SK-N-SH treated with all-trans-retinoic acid at 6 μM for 48 hours (cell line): Measurements from ENCODE around the gene HIPK3.
"Not testable (repeated sequence)": the region's sequence is repeated elsewhere in the genome, so short reads cannot be mapped to it uniquely, and the experiment has no call there.

Experiments
- ATAC-seq: fragments of 200-7000 bp; cut with Tn5 transposase; 3 replicates; pipeline ENCODE4 v1.9.1; 2020; ENCODE audit warnings: mild to moderate bottlenecking, moderate library complexity
- ARNTL ChIP-seq: fragments of 450-650 bp; formaldehyde crosslinking; IDR thresholded peaks from 2 replicates; pipeline ENCODE4 v1.5.0; 2020; ENCODE audit warnings: low read depth, mild to moderate bottlenecking, moderate library complexity, borderline replicate concordance
- BACH2 ChIP-seq: fragments of 250-450 bp; sonication (Bioruptor Pico); IDR thresholded peaks from 2 replicates; pipeline ENCODE4 v1.9.0; 2021; ENCODE audit warnings: mild to moderate bottlenecking, borderline replicate concordance
- CSDC2 ChIP-seq: fragments of 250-450 bp; sonication (Bioruptor Pico); IDR thresholded peaks from 2 replicates; pipeline ENCODE4 v1.5.0; 2020; ENCODE audit warnings: mild to moderate bottlenecking, moderate library complexity
- ESRRG ChIP-seq: fragments of 250-450 bp; sonication (Bioruptor Pico); IDR thresholded peaks from 2 replicates; pipeline ENCODE4 v1.6.1; 2021; ENCODE audit warnings: mild to moderate bottlenecking
- GLIS3 ChIP-seq: fragments of 250-450 bp; sonication (Bioruptor Pico); IDR thresholded peaks from 2 replicates; pipeline ENCODE4 v1.5.0; 2020; ENCODE audit warnings: mild to moderate bottlenecking, moderate library complexity
- ISL1 ChIP-seq: fragments of 250-450 bp; sonication (Bioruptor Pico); IDR thresholded peaks from 2 replicates; pipeline ENCODE4 v2.1.2; 2022; ENCODE audit warnings: mild to moderate bottlenecking, moderate library complexity
- OSR1 ChIP-seq: fragments of 250-450 bp; sonication (Bioruptor Pico); IDR thresholded peaks from 2 replicates; pipeline ENCODE4 v1.8.0; 2022; ENCODE audit warnings: moderate library complexity, mild to moderate bottlenecking, inconsistent platforms
- PPARA ChIP-seq: fragments of 250-450 bp; sonication (Bioruptor Pico); IDR thresholded peaks from 2 replicates; pipeline ENCODE4 v1.5.0; 2020; ENCODE audit warnings: mild to moderate bottlenecking, borderline replicate concordance
- RARB ChIP-seq: fragments of 250-450 bp; sonication (Bioruptor Pico); IDR thresholded peaks from 2 replicates; pipeline ENCODE4 v1.8.0; 2021; ENCODE audit warnings: mild to moderate bottlenecking, moderate library complexity
- SNAI2 ChIP-seq: fragments of 250-450 bp; sonication (Bioruptor Pico); IDR thresholded peaks from 2 replicates; pipeline ENCODE4 v1.5.0; 2020; ENCODE audit warnings: mild to moderate bottlenecking, moderate library complexity
- TCF4 ChIP-seq: fragments of 250-450 bp; sonication (Bioruptor Pico); IDR thresholded peaks from 2 replicates; pipeline ENCODE4 v1.8.0; 2021; ENCODE audit warnings: mild to moderate bottlenecking, moderate library complexity, borderline replicate concordance
- TOX ChIP-seq: fragments of 250-450 bp; sonication (Bioruptor Pico); IDR thresholded peaks from 2 replicates; pipeline ENCODE4 v1.8.0; 2021; ENCODE audit warnings: mild to moderate bottlenecking, moderate library complexity, borderline replicate concordance
- ZC3H10 ChIP-seq: fragments of 250-450 bp; sonication (Bioruptor Pico); IDR thresholded peaks from 2 replicates; pipeline ENCODE4 v1.5.1; 2021; ENCODE audit warnings: mild to moderate bottlenecking, moderate library complexity
- ZFP3 ChIP-seq: fragments of 250-450 bp; sonication (Bioruptor Pico); IDR thresholded peaks from 2 replicates; pipeline ENCODE4 v1.5.0; 2020; ENCODE audit warnings: mild to moderate bottlenecking, moderate library complexity
- ZNF565 ChIP-seq: fragments of 450-650 bp; formaldehyde crosslinking; conservative IDR thresholded peaks from 2 replicates; pipeline ENCODE4 v1.5.0; 2020; ENCODE audit warnings: low read depth, mild to moderate bottlenecking, moderate library complexity
- ZNF70 ChIP-seq: fragments of 450-650 bp; formaldehyde crosslinking; IDR thresholded peaks from 2 replicates; pipeline ENCODE4 v1.5.0; 2020; ENCODE audit warnings: mild to moderate bottlenecking, moderate library complexity
- TF ChIP-seq, protein P1 (sequence below): fragments of 250-450 bp; sonication (Bioruptor Pico); IDR thresholded peaks from 2 replicates; pipeline ENCODE4 v1.8.0; 2021; ENCODE audit warnings: low read depth, mild to moderate bottlenecking, moderate library complexity, borderline replicate concordance
- TF ChIP-seq, protein P2 (sequence below): fragments of 250-450 bp; sonication (Bioruptor Pico); IDR thresholded peaks from 2 replicates; pipeline ENCODE4 v1.5.0; 2020; ENCODE audit warnings: mild to moderate bottlenecking, moderate library complexity
- TF ChIP-seq, protein P3 (sequence below): fragments of 250-450 bp; sonication (Bioruptor Pico); IDR thresholded peaks from 2 replicates; pipeline ENCODE4 v1.5.1; 2020; ENCODE audit warnings: low read depth, mild to moderate bottlenecking, moderate library complexity
- TF ChIP-seq, protein P4 (sequence below): fragments of 250-450 bp; sonication (Bioruptor Pico); IDR thresholded peaks from 2 replicates; pipeline ENCODE4 v1.8.0; 2020; ENCODE audit warnings: mild to moderate bottlenecking, moderate library complexity, borderline replicate concordance
- TF ChIP-seq, protein P5 (sequence below): fragments of 250-450 bp; sonication (Bioruptor Pico); IDR thresholded peaks from 2 replicates; pipeline ENCODE4 v1.5.1; 2021; ENCODE audit warnings: mild to moderate bottlenecking, moderate library complexity

HIPK3 gene

DNA sequence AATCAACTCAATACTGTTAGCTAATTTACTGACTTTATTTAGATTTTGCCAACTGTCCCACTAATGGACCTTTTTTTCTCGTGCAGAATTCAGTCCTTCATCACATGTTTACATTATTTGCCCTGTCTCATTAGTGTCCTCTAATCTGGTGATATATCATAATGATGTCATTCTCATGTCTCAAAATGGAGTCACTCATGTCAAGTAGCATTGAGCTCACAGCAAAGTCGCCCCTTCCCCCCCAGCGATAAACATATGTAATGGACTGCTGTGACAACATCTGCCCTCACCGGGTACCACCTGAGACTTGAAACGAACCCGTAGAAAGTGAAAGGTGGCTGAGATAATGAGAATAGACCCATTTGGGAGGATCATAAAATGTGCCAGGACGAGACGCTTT lies 37.6 kb downstream of the HIPK3 start:
- TF ChIP-seq ZC3H10 (CRISPR knock-in tag) (no peak), GLIS3 (no peak), TOX (CRISPR knock-in tag) (no peak), ARNTL (CRISPR knock-in tag) (no peak), PPARA (CRISPR knock-in tag) (no peak), TCF4 (CRISPR knock-in tag) (no peak)
- TF ChIP-seq, protein P1, sequence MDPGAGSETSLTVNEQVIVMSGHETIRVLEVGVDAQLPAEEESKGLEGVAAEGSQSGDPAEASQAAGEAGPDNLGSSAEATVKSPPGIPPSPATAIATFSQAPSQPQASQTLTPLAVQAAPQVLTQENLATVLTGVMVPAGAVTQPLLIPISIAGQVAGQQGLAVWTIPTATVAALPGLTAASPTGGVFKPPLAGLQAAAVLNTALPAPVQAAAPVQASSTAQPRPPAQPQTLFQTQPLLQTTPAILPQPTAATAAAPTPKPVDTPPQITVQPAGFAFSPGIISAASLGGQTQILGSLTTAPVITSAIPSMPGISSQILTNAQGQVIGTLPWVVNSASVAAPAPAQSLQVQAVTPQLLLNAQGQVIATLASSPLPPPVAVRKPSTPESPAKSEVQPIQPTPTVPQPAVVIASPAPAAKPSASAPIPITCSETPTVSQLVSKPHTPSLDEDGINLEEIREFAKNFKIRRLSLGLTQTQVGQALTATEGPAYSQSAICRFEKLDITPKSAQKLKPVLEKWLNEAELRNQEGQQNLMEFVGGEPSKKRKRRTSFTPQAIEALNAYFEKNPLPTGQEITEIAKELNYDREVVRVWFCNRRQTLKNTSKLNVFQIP: no peak
- TF ChIP-seq, protein P2, sequence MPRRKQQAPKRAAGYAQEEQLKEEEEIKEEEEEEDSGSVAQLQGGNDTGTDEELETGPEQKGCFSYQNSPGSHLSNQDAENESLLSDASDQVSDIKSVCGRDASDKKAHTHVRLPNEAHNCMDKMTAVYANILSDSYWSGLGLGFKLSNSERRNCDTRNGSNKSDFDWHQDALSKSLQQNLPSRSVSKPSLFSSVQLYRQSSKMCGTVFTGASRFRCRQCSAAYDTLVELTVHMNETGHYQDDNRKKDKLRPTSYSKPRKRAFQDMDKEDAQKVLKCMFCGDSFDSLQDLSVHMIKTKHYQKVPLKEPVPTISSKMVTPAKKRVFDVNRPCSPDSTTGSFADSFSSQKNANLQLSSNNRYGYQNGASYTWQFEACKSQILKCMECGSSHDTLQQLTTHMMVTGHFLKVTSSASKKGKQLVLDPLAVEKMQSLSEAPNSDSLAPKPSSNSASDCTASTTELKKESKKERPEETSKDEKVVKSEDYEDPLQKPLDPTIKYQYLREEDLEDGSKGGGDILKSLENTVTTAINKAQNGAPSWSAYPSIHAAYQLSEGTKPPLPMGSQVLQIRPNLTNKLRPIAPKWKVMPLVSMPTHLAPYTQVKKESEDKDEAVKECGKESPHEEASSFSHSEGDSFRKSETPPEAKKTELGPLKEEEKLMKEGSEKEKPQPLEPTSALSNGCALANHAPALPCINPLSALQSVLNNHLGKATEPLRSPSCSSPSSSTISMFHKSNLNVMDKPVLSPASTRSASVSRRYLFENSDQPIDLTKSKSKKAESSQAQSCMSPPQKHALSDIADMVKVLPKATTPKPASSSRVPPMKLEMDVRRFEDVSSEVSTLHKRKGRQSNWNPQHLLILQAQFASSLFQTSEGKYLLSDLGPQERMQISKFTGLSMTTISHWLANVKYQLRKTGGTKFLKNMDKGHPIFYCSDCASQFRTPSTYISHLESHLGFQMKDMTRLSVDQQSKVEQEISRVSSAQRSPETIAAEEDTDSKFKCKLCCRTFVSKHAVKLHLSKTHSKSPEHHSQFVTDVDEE (CRISPR knock-in tag): no peak
- TF ChIP-seq, all 23 proteins: peak for 0
- ATAC-seq: no peak

DNA sequence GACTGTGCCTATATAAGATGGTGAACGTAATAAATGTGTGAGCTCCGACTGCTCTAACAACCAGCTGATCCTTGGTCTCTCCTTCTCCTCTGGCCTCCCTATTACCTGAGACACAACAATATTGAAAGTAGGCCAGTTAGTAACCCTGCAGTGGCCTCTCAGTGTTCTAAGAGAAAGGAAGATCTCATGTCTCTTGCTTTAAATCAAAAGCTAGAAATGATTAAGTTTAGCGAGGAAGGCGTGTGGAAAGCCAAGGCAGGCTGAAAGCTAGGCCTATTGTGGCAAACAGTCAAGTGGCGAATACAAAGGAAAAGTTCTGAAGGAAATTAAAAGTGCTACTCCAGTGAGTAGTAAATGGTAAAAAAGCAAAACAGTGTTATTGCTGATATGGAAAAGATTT lies 39.5 kb downstream of the HIPK3 start:
- no peak for ATAC-seq
- TF ChIP-seq TOX (CRISPR knock-in tag): no peak
- TF ChIP-seq ZC3H10 (CRISPR knock-in tag): no peak
- no peak for TF ChIP-seq RARB (CRISPR knock-in tag)
- no peak for TF ChIP-seq ESRRG
- no peak for TF ChIP-seq ZNF70 (CRISPR knock-in tag)
- TF ChIP-seq OSR1 (CRISPR knock-in tag): no peak
- TF ChIP-seq, protein P1: no peak
- TF ChIP-seq, protein P3, sequence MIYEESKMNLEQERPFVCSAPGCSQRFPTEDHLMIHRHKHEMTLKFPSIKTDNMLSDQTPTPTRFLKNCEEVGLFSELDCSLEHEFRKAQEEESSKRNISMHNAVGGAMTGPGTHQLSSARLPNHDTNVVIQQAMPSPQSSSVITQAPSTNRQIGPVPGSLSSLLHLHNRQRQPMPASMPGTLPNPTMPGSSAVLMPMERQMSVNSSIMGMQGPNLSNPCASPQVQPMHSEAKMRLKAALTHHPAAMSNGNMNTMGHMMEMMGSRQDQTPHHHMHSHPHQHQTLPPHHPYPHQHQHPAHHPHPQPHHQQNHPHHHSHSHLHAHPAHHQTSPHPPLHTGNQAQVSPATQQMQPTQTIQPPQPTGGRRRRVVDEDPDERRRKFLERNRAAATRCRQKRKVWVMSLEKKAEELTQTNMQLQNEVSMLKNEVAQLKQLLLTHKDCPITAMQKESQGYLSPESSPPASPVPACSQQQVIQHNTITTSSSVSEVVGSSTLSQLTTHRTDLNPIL: no peak
- TF ChIP-seq ISL1 (CRISPR knock-in tag): no peak
- TF ChIP-seq, all 23 proteins: peak for 0

DNA sequence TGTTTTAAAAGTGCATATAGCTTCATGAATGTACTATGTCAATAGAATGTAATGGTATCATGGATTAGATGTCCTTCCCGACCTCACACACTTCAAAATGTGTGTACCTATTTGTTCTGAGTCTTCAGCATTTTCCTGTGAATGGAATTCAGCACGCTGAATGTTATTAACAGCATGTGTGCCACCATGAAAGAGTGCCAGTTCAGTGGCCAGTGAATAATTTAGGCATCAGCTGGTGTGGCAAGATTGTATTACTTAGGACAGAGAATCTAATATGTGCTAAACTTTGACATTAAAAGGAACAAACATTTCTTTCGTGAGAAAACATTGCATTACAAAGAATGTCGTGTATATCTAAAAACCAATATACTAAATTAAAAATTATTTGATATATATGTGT lies 46.4 kb downstream of the HIPK3 start:
- no peak for ATAC-seq

DNA sequence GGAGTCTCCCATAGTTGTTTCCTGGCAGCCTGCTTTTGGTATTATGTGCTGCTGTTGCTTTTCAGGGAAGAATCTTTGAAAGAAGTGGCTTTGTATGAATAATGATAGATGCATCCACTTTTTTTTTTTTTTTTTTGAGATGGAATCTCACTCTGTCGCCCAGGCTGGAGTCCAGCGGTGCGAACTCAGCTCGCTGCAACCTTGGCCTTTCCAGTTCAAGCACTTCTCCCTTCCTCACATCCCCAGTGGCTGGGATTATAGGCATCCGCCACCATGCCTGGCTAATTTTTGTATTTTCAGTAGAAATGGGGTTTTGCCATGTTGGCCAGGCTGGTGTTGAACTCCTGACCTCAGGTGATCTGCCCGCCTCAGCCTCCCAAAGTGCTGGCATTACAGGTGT lies 49.6 kb downstream of the HIPK3 start:
- not testable (repeated sequence) for ATAC-seq

More for the DNA sequence above, 46.4 kb downstream of the HIPK3 start:
- TF ChIP-seq OSR1 (CRISPR knock-in tag): no peak

DNA sequence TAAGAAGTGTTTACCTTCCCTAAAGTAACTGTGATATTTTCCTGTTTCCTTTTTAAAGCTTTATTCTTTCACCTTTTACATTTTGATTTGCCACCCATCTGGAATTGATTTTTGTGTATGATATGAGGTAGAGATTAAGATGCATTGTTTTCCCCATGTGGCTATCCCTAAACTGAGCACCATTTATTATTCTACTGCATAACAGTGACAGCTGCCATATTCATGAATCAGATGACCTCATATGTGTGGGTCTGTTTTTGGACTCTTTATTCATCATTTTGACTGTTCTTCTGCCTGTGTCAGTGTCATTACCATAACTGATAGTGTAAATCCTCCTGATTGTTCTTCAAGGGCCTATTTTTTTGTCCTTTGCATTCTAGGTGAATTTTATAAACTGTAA lies 50.8 kb downstream of the HIPK3 start:
- ATAC-seq: peak; percentile 75
- TF ChIP-seq PPARA (CRISPR knock-in tag): no peak
- TF ChIP-seq BACH2 (CRISPR knock-in tag): no peak
- TF ChIP-seq, protein P3: peak; percentile 86
- TF ChIP-seq, protein P4, sequence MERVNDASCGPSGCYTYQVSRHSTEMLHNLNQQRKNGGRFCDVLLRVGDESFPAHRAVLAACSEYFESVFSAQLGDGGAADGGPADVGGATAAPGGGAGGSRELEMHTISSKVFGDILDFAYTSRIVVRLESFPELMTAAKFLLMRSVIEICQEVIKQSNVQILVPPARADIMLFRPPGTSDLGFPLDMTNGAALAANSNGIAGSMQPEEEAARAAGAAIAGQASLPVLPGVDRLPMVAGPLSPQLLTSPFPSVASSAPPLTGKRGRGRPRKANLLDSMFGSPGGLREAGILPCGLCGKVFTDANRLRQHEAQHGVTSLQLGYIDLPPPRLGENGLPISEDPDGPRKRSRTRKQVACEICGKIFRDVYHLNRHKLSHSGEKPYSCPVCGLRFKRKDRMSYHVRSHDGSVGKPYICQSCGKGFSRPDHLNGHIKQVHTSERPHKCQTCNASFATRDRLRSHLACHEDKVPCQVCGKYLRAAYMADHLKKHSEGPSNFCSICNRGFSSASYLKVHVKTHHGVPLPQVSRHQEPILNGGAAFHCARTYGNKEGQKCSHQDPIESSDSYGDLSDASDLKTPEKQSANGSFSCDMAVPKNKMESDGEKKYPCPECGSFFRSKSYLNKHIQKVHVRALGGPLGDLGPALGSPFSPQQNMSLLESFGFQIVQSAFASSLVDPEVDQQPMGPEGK (CRISPR knock-in tag): no peak
- no peak for TF ChIP-seq CSDC2 (CRISPR knock-in tag)
- TF ChIP-seq, protein P5, sequence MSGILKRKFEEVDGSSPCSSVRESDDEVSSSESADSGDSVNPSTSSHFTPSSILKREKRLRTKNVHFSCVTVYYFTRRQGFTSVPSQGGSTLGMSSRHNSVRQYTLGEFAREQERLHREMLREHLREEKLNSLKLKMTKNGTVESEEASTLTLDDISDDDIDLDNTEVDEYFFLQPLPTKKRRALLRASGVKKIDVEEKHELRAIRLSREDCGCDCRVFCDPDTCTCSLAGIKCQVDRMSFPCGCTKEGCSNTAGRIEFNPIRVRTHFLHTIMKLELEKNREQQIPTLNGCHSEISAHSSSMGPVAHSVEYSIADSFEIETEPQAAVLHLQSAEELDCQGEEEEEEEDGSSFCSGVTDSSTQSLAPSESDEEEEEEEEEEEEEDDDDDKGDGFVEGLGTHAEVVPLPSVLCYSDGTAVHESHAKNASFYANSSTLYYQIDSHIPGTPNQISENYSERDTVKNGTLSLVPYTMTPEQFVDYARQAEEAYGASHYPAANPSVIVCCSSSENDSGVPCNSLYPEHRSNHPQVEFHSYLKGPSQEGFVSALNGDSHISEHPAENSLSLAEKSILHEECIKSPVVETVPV (CRISPR knock-in tag): no peak
- no peak for TF ChIP-seq ZNF565 (CRISPR knock-in tag)
- TF ChIP-seq TCF4 (CRISPR knock-in tag): peak; percentile 75
- no peak for TF ChIP-seq ZFP3 (CRISPR knock-in tag)
- TF ChIP-seq SNAI2 (CRISPR knock-in tag): no peak
- TF ChIP-seq RARB (CRISPR knock-in tag): no peak
- no peak for TF ChIP-seq ARNTL (CRISPR knock-in tag)
- TF ChIP-seq GLIS3: no peak
- TF ChIP-seq ZC3H10 (CRISPR knock-in tag): no peak
